SK-N-SH (cell line): ENCODE data around the gene CDH13.

ENCODE experiments used
- CTCF ChIP-seq: fragments of 200-600 bp; sonication (generic); IDR thresholded peaks from 2 replicates; pipeline ENCODE4 v1.6.1; 2017; ENCODE audit warnings: antibody characterized with exemption, mild to moderate bottlenecking, moderate library complexity
- GABPA ChIP-seq: IDR thresholded peaks from 2 replicates; pipeline ENCODE4 v1.4.0; 2012; ENCODE audit warnings: low read depth, mild to moderate bottlenecking
- RXRA ChIP-seq: IDR thresholded peaks from 2 replicates; pipeline ENCODE4 v1.4.0; 2012; ENCODE audit warnings: low read depth, mild to moderate bottlenecking, borderline replicate concordance
- TAF1 ChIP-seq: IDR thresholded peaks from 2 replicates; pipeline ENCODE4 v1.6.1; 2012; ENCODE audit warnings: low read depth, mild to moderate bottlenecking, low read length, moderate library complexity, borderline replicate concordance

- no peak for TF ChIP-seq TAF1
- no peak for TF ChIP-seq CTCF
- no peak for TF ChIP-seq GABPA
- TF ChIP-seq RXRA, result 0 out of 2 replicates have a peak, but pooled peaks have one; percentile 44
Measured at GRCh38 chr16:83403761-83404160, 777.0 kb downstream of the CDH13 start.
